Spinal cord (tissue), 10 donors: ENCODE measurements around the gene GHR. TPM values are rescaled to one million over a fixed set of nuclear protein-coding genes. Genes with fewer than 3 reads are reported as not detected.

Source experiments
- DNase-seq, 6 donors: peaks; one replicate each; pipeline versions ENCODE4 v3.0.0 to v3.0.0-alpha.2; 2013 to 2015; ENCODE audit warnings: low spot score in 6 of 6, low read depth in 4 of 6
- H3K27ac ChIP-seq: one replicate; pipeline ENCODE4 v1.5.1; 2013; ENCODE audit warnings: low read depth, low read length, control low read depth
- H3K27me3 ChIP-seq: one replicate; pipeline ENCODE4 v1.6.1; 2013; ENCODE audit warnings: low read length; ENCODE audit not compliant: control insufficient read depth, insufficient read depth
- H3K36me3 ChIP-seq: one replicate; pipeline ENCODE4 v1.6.1; 2013; ENCODE audit warnings: low read length; ENCODE audit not compliant: control insufficient read depth, insufficient read depth
- H3K4me1 ChIP-seq: one replicate; pipeline ENCODE4 v1.6.1; 2013; ENCODE audit warnings: low read length; ENCODE audit not compliant: control insufficient read depth, insufficient read depth
- H3K4me3 ChIP-seq: one replicate; pipeline ENCODE4 v1.5.1; 2013; ENCODE audit warnings: low read depth, low read length, control low read depth
- H3K9me3 ChIP-seq: one replicate; pipeline ENCODE4 v1.6.1; 2013; ENCODE audit warnings: low read length; ENCODE audit not compliant: control insufficient read depth, insufficient read depth
- WGBS: methylation state at CpG from one replicate; pipeline ENCODE4 v1.1.5; 2013; ENCODE audit warnings: missing lambda C conversion rate; ENCODE audit not compliant: insufficient coverage; 5-methylcytosine and 5-hydroxymethylcytosine counted together
- polyA plus RNA-seq, 2 donors: library from polyadenylated mRNA; unstranded; fragments of 120-200 nt; gene quantifications; one replicate each; pipeline ENCODE4 v1.2.1, GENCODE V29; 2013; ENCODE audit not compliant: insufficient read length in 2 of 2
- total RNA-seq, 2 donors: library from RNA; depleted of rRNA in 1 of 2; stranded (reverse); fragments of 120-200 nt in 1 of 2; fragments of >200 nt in 1 of 2; gene quantifications; one replicate each; pipeline versions ENCODE4 v1.2.3 to v1.2.4, GENCODE V29; 2013 to 2014
- donor health status: healthy.

The GHR gene
- total and polyA plus RNA-seq, 4 donors, result 9.9 to 12.7 (median 11.7) TPM

GRCh38 chr5:42600441-42600840, 177.2 kb downstream of the GHR start:
- H3K9me3 ChIP-seq, result no peaks in the 10 kb centered on the region
- H3K4me3 ChIP-seq, result no peak overlapping the region
- DNase-seq, result no peak
- no peaks in the 10 kb centered on the region for H3K27me3 ChIP-seq
- no peaks in the 10 kb centered on the region for H3K36me3 ChIP-seq
- no CpG with 5 or more reads among the region's 1 CpG for WGBS
- H3K4me1 ChIP-seq, result no peaks in the 10 kb centered on the region
- no peak overlapping the region for H3K27ac ChIP-seq

GRCh38 chr5:42604171-42604711, 181.0 kb downstream of the GHR start:
- H3K4me1 ChIP-seq, result no peaks in the 10 kb centered on the region
- H3K27ac ChIP-seq, result no peak overlapping the region
- H3K9me3 ChIP-seq, result no peaks in the 10 kb centered on the region
- no peak for DNase-seq
- H3K4me3 ChIP-seq, result no peak overlapping the region
- H3K27me3 ChIP-seq, result no peaks in the 10 kb centered on the region
- H3K36me3 ChIP-seq, result no peaks in the 10 kb centered on the region

GRCh38 chr5:42605490-42605889, 182.3 kb downstream of the GHR start:
- H3K4me3 ChIP-seq, result no peak overlapping the region
- no peak overlapping the region for H3K27ac ChIP-seq
- no peaks in the 10 kb centered on the region for H3K9me3 ChIP-seq
- no peaks in the 10 kb centered on the region for H3K36me3 ChIP-seq
- 58% methylated on average over 2 of the region's 2 CpGs for WGBS
- H3K4me1 ChIP-seq, result no peaks in the 10 kb centered on the region
- DNase-seq, result peak in 1 of 6 donors; percentile 28
- H3K27me3 ChIP-seq, result no peaks in the 10 kb centered on the region

- Histone ChIP-seq H3K27me3 (no peaks in the 10 kb centered on the region), H3K9me3 (no peaks in the 10 kb centered on the region), H3K36me3 (no peaks in the 10 kb centered on the region), H3K4me3 (no peak overlapping the region), H3K4me1 (no peaks in the 10 kb centered on the region), H3K27ac (no peak overlapping the region)
- WGBS, result 83% methylated on average over 3 of the region's 4 CpGs
- no peak for DNase-seq
Measured at GRCh38 chr5:42606464-42606869, 183.2 kb downstream of the GHR start.

GRCh38 chr5:42611437-42611836, 188.2 kb downstream of the GHR start:
- no peaks in the 10 kb centered on the region for H3K4me1 ChIP-seq
- no peaks in the 10 kb centered on the region for H3K36me3 ChIP-seq
- no peak for DNase-seq
- no peak overlapping the region for H3K4me3 ChIP-seq
- no peaks in the 10 kb centered on the region for H3K9me3 ChIP-seq
- no peaks in the 10 kb centered on the region for H3K27me3 ChIP-seq
- no peak overlapping the region for H3K27ac ChIP-seq
- no CpG with 5 or more reads among the region's 1 CpG for WGBS

GRCh38 chr5:42612750-42613366, 189.6 kb downstream of the GHR start:
- H3K36me3 ChIP-seq, result no peaks in the 10 kb centered on the region
- peak in 1 of 6 donors; percentile 22 for DNase-seq
- no CpG with 5 or more reads among the region's 3 CpGs for WGBS
- H3K4me1 ChIP-seq, result no peaks in the 10 kb centered on the region
- no peak overlapping the region for H3K27ac ChIP-seq
- H3K9me3 ChIP-seq, result no peaks in the 10 kb centered on the region
- no peaks in the 10 kb centered on the region for H3K27me3 ChIP-seq
- no peak overlapping the region for H3K4me3 ChIP-seq

GRCh38 chr5:42614509-42614908, 191.3 kb downstream of the GHR start:
- no peak overlapping the region for H3K27ac ChIP-seq
- H3K4me3 ChIP-seq, result no peak overlapping the region
- DNase-seq, result no peak
- no peaks in the 10 kb centered on the region for H3K4me1 ChIP-seq
- H3K27me3 ChIP-seq, result no peaks in the 10 kb centered on the region
- H3K9me3 ChIP-seq, result no peaks in the 10 kb centered on the region
- H3K36me3 ChIP-seq, result no peaks in the 10 kb centered on the region

GRCh38 chr5:42620579-42621216, 197.5 kb downstream of the GHR start:
- Histone ChIP-seq H3K27ac (peak overlapping the region; percentile 4), H3K36me3 (no peaks in the 10 kb centered on the region), H3K4me3 (no peak overlapping the region), H3K9me3 (no peaks in the 10 kb centered on the region), H3K4me1 (no peaks in the 10 kb centered on the region), H3K27me3 (no peaks in the 10 kb centered on the region)
- DNase-seq, result no peak
- 80% methylated on average over 1 of the region's 4 CpGs for WGBS

GRCh38 chr5:42621242-42621641, 198.0 kb downstream of the GHR start:
- peak overlapping the region; percentile 4 for H3K27ac ChIP-seq

GRCh38 chr5:42621662-42622061, 198.4 kb downstream of the GHR start:
- H3K9me3 ChIP-seq, result no peaks in the 10 kb centered on the region
- no peak overlapping the region for H3K4me3 ChIP-seq
- H3K27ac ChIP-seq, result no peak overlapping the region
- H3K36me3 ChIP-seq, result no peaks in the 10 kb centered on the region
- no peak for DNase-seq
- no CpG with 5 or more reads among the region's 1 CpG for WGBS
- H3K4me1 ChIP-seq, result no peaks in the 10 kb centered on the region
- H3K27me3 ChIP-seq, result no peaks in the 10 kb centered on the region

More at GRCh38 chr5:42621242-42621641, 198.0 kb downstream of the GHR start:
- WGBS, result 14% methylated on average over 1 of the region's 3 CpGs
- DNase-seq, result peak in 1 of 6 donors; percentile 9
- H3K9me3 ChIP-seq, result no peaks in the 10 kb centered on the region
- H3K4me3 ChIP-seq, result no peak overlapping the region
- no peaks in the 10 kb centered on the region for H3K27me3 ChIP-seq
- H3K4me1 ChIP-seq, result no peaks in the 10 kb centered on the region
- H3K36me3 ChIP-seq, result no peaks in the 10 kb centered on the region
